Measurements from ENCODE around the gene EEF1AKMT2.

EEF1AKMT2 gene

DNA sequence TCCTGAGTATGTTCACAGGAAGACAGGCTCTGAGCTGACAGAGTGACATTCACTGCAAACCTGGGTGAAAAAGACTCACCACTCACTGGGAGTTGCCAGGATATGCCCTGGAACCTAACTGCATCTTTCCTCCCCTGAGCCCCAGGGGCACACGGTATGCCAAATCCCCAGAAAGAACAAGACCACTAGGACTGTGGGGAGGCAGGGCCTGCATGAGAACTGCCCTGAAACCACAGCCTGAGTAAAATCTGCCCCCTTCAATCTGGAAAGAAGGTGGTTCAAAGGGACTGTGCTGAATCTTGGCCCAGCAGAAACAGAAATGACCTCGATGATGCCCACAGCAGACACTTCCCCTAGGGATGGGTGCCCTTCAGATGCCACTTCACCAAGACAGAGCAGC lies 54.0 kb downstream of the EEF1AKMT2 start:
- DNase-seq (ENCODE audit: low read depth), result no peak

DNA sequence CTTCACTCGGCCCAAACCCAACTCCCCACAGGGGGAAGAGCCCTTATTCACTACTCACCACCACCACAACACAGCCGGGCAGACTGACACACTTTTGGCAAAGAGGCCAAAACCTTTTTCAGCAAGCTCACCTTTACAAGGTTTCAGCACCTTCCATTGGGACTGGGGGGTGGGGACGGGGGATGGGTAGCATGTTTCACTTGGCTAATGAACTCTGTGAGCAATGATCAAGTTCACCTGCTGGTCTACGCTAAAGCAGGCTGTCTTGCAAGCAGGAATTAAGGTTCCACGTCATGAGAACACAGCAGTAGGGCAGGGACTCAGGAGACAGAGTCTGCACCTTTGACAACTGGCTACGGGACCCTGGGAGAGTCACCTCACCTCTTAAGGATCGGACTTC lies 54.5 kb downstream of the EEF1AKMT2 start:
- DNase-seq (ENCODE audit: low read depth), result no peak

GRCh38 chr10:124736491-124737136 lies 55.1 kb downstream of the EEF1AKMT2 start:
- DNase-seq (ENCODE audit: low read depth), result no peak

DNA sequence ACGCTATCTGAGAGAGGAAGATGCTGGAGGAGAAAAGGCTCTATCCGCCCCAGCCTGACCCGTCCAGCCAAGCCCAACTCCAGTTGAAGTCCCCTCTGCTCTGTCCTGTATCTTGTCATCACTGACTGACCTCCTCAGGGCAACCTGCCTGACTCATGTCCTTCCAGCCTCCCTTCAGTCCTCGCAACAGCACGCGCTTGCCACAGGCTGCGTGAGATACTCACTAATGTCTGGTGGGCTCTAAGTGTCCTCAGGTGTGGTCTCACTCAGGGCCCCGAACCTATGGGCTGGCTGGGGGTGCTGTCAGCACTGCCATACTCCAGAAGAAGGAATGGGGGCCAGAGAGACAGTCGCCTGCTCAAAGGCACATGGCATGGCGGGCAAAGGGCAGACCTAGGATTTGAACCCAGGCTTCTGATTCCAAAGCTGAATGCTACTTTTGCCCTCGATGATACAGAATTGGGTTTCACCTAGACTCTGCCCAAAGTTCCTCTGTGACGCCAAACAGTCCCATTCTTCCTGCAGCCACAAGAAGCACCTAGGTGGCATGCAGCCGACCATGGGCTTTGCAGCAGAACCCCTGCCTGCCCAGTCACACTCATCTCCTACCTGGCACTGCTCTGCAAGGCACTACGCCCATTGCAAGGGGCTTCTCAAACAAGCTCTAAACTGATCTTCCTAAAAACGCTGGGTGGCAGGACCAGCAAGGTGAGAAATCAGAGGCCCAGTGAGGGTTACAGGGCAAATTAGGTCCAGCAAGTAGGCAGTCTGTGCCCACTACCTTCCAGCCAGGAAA lies 56.0 kb downstream of the EEF1AKMT2 start:
- DNase-seq (ENCODE audit: low read depth), result no peak

DNA sequence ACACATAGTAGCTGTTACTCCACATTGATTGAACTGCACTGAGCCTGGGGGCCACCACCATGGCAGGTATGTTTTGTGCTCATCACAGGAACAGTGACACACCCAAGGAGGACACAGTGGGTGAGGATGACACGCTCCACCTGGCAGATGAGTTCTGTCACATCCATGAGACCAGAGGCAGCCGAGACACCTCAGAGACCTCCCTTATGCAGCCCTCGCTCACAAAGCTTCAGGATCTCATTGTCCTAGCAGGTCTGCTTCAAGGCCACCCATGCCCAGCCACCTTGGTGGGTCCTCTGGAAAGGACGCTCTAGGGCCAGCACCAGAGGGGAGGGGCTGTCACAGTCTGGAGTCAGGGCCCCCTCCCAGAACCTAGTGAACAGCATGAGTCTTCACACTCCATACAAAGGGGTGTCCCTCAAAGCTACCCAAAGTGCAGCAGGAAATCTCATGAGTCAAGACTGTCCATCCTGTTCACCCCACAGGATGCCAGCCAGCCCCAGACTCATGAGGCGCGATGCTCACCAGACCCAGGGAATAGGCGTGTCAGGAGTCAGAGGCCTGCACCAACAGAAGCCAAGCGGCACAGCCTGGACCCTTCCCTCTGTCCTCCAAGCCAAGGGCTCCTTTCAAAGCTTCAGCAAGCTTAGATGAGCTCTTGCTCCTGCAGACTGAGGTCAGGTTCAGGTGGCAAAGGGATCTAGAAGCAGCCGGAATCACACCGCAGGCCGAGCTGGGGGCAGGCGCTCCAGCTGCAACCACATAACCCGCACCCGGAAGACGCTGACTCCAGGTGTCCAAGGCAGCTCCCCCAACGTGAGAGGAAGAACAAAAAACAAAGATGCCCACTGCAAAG lies 57.1 kb downstream of the EEF1AKMT2 start:
- no peak for DNase-seq (ENCODE audit: low read depth)

- no peak for DNase-seq (ENCODE audit: low read depth)
Observed at GRCh38 chr10:124733571-124734245, 58.0 kb downstream of the EEF1AKMT2 start.

- no peak for DNase-seq (ENCODE audit: low read depth)
Observed at GRCh38 chr10:124732931-124733570, 58.6 kb downstream of the EEF1AKMT2 start.

DNA sequence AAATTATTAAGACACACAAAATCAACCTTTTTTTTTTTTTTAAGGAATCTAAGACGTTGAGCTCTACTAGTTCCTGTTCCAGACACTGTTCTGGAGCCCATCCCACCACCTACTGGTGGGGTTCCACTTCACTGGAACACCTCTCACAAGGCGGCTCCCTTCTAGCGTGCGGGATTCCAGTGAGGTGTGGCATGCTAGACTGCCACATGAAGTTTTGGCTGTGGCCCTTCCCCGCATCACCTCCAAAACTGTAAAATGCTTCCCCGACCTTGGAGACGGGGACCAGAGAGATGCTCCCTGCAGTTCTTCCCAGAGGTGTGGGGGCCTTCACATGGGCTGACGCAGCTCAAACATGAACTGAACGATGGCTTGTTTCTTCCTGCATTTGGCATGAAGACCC lies 60.1 kb downstream of the EEF1AKMT2 start:
- DNase-seq (ENCODE audit: low read depth), result no peak

DNA sequence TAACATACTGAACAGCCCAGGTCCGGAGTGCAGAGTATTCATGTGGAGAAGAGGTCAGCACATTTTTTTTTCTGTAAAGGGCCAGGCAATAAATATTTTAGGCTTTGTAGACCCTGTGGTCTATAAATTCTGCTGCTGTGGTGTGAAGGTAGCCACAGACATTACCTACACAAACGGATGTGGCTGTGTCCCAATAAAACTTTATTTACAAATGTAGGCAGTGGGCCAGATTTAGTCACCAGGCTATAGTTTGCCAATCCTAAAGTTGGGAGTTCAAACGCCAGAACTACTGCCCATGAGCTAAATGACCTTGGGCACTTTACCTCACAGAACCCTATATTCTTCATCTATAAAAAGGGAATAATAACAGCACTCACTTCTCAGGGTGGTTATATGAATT lies 60.9 kb downstream of the EEF1AKMT2 start:
- DNase-seq (ENCODE audit: low read depth), result no peak

DNA sequence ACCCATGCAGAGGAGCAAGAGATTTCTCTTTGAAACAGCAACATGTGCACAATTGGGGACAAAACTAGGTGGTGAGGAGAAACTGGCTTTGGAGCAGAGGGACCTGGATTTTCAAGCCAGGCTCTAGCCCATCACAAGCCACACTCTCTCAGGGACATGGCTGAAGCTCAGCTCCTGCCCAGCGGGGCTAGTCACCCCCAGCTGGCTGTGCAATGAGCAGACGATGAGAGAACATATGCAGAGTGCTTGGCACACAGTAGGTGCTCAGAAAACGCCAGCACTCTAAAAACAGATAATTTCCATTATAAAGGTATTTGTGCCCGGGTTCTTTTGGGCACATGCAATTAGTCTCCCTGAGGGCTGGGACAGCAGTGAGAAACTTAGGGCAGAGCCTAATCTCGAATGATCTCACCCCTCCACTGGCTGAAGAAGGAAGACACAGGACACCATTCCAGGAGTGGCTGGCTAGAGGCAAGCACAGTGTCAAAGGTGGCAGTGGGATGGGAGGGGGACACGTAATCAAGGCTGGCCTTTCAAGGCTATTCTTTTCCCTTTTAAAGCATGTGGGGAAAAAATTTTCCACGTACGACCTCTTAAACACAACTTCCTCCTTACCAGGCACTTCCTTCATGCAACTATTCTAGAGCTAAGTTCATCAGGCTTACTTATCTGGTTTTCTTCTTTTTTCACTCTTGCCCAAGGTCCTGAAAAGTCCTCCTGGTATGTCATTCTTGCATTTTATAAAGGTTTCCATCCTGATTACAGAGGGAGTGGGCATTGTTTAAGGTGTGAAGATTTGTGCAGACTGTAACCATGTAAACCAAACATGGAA lies 62.6 kb downstream of the EEF1AKMT2 start:
- DNase-seq (ENCODE audit: low read depth), result no peak

GRCh38 chr10:124728071-124728829 lies 63.4 kb downstream of the EEF1AKMT2 start:
- DNase-seq (ENCODE audit: low read depth), result no peak

GRCh38 chr10:124727361-124727960 lies 64.2 kb downstream of the EEF1AKMT2 start:
- DNase-seq (ENCODE audit: low read depth), result no peak

DNA sequence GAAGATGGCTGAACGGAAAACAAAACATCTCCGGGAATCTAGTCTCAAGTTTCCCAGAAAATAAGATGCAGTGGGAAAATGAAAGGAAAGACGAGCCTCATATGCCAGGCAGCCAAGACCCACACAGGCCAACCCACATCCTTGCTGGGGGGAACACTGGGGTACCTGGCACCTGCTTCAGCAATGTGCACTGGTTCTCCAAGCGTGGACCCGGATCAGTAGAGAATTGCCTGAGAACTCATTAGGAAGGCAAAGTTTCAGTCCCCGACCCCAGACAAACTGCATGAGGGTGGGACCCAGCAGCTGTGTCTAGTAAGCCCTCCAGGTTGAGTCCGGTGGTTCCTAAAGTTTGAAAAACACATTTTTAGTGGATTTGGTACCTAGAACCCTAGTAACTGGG lies 65.9 kb downstream of the EEF1AKMT2 start:
- DNase-seq (ENCODE audit: low read depth), result no peak

GRCh38 chr10:124725171-124725631 lies 66.5 kb downstream of the EEF1AKMT2 start:
- DNase-seq (ENCODE audit: low read depth), result no peak

GRCh38 chr10:124724279-124725027 lies 67.2 kb downstream of the EEF1AKMT2 start:
- no peak for DNase-seq (ENCODE audit: low read depth)

GRCh38 chr10:124723826-124724225 lies 67.9 kb downstream of the EEF1AKMT2 start:
- DNase-seq (ENCODE audit: low read depth), result no peak

DNA sequence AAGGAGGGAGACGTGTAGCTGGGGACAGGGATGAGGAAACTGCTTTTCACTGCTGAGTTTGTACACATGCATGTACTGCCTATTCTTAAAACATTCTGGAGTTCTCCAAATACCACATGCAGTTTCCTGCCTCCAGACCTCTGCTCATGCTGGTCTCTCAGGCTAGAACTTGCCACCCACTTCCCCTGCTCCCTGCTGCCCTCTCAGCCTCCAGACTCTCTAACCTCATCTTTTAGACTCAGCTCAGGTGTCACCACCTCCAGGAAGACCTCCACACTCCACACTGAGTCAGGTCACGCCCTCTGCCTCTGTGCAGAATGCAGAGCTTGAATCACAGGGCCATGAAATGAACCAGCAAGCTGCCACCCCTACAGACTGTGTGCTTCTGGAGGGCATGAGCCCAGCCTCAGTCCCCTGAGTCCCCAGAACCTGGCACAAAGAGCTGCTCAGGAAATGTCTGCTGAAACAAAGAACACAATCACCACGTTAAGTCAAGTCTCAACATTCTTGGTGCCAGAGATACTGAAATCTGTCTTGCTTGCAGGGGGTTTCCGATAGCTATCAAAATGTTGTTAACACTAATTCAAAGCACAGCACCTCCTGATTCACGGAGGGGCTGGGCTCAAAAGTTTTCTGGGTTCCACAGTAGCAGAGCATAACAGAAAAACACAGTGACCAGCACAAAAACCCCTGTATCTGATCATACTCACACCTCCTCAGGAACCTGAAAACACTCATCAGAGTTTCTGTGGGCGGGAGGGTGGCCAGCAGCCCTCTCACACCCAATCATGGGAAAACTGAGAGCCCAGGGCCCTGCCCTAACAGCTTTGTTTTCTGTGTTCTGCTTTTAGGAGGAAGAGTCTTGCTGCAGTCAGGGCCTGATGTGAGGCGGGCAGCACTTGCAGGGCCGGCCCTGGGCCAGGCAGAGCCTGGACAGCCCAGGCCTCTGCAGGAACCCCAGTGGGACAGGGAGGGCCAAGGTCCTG lies 68.6 kb downstream of the EEF1AKMT2 start:
- DNase-seq (ENCODE audit: low read depth), result no peak
